IMR-90 (cell line): Measurements from ENCODE around the gene FOXL1.

Source experiments
- CTCF ChIP-seq: conservative IDR thresholded peaks from 2 replicates; pipeline ENCODE4 v1.5.1; 2012; ENCODE audit warnings: mild to moderate bottlenecking, low read depth, low read length, improper control_type of control experiment
- ELK1 ChIP-seq: fragments of 150-350 bp; IDR thresholded peaks from 2 replicates; pipeline ENCODE4 v1.6.1; 2016; ENCODE audit warnings: low read depth, mild to moderate bottlenecking, low read length, moderate library complexity, borderline replicate concordance
- FOS ChIP-seq: fragments of 150-350 bp; IDR thresholded peaks from 2 replicates; pipeline ENCODE4 v1.6.1; 2016; ENCODE audit warnings: low read depth, low read length
- MAZ ChIP-seq: IDR thresholded peaks from 2 replicates; pipeline ENCODE4 v1.6.1; 2012; ENCODE audit warnings: low read depth, mild to moderate bottlenecking, low read length, improper control_type of control experiment, moderate library complexity, borderline replicate concordance
- MXI1 ChIP-seq: IDR thresholded peaks from 2 replicates; pipeline ENCODE4 v1.6.1; 2012; ENCODE audit warnings: low read depth, mild to moderate bottlenecking, low read length, moderate library complexity, borderline replicate concordance
- POLR2A ChIP-seq: IDR thresholded peaks from 2 replicates; pipeline ENCODE4 v1.6.1; 2012; ENCODE audit warnings: mild to moderate bottlenecking, low read depth, low read length
- RAD21 ChIP-seq: IDR thresholded peaks from 2 replicates; pipeline ENCODE4 v1.6.1; 2012; ENCODE audit warnings: low read length, improper control_type of control experiment
- RFX5 ChIP-seq: IDR thresholded peaks from 2 replicates; pipeline ENCODE4 v1.8.0; 2012; ENCODE audit warnings: low read depth, mild to moderate bottlenecking, low read length, moderate library complexity
- USF2 ChIP-seq: fragments of 150-350 bp; IDR thresholded peaks from 2 replicates; pipeline ENCODE4 v1.6.1; 2017; ENCODE audit warnings: mild to moderate bottlenecking, antibody characterized with exemption, low read length, low read depth

GRCh38 chr16:86574646-86575045, 3.7 kb upstream of the FOXL1 start:
- TF ChIP-seq CTCF (no peak), POLR2A (no peak), MXI1 (no peak), USF2 (no peak), MAZ (no peak), ELK1 (no peak), FOS (no peak), RFX5 (no peak), RAD21 (no peak)
